ENCODE measurements around the gene INPP5B. TPM values are rescaled to one million over a fixed set of nuclear protein-coding genes. Genes with fewer than 3 reads are reported as not detected.
A peak's percentile ranks its signal among the peaks of the same experiment; 100 is the strongest.

The INPP5B gene
- total RNA-seq: 10 to 100 TPM; 11.6 to 32.3 (median 22.4) TPM
- 10 to 100 TPM; 10.4 to 15.7 (median 11.3) TPM for polyA plus RNA-seq
- long read RNA-seq, donor 1, partial matches to known transcripts: 0 of 1 reads
- long read RNA-seq, donor 1, other reads (novel, unspliced or antisense): 0 of 1 reads
- long read RNA-seq, donor 2: 0 reads
- long read RNA-seq, donor 3, partial matches to known transcripts: 33 of 85 reads
- long read RNA-seq, donor 3, other reads (novel, unspliced or antisense): 51 of 85 reads
- long read RNA-seq, donor 4, partial matches to known transcripts: 0 of 5 reads
- long read RNA-seq, donor 4, other reads (novel, unspliced or antisense): 4 of 5 reads
- long read RNA-seq, donor 5, transcript INPP5B-203 (24 exons, 3,060 nt): major isoform, 5 of 8 reads
- long read RNA-seq, donor 5, partial matches to known transcripts: 1 of 8 reads
- long read RNA-seq, donor 5, other reads (novel, unspliced or antisense): 1 of 8 reads
- long read RNA-seq, donor 6, partial matches to known transcripts: 1 of 5 reads
- long read RNA-seq, donor 6, other reads (novel, unspliced or antisense): 4 of 5 reads
- long read RNA-seq, donor 7, partial matches to known transcripts: 6 of 28 reads
- long read RNA-seq, donor 7, other reads (novel, unspliced or antisense): 22 of 28 reads
- long read RNA-seq, donor 8: 0 reads
- long read RNA-seq, donor 9, partial matches to known transcripts: 0 of 1 reads
- long read RNA-seq, donor 9, other reads (novel, unspliced or antisense): 0 of 1 reads
- long read RNA-seq, donor 10, partial matches to known transcripts: 5 of 5 reads
- long read RNA-seq, donor 10, other reads (novel, unspliced or antisense): 0 of 5 reads

DNA sequence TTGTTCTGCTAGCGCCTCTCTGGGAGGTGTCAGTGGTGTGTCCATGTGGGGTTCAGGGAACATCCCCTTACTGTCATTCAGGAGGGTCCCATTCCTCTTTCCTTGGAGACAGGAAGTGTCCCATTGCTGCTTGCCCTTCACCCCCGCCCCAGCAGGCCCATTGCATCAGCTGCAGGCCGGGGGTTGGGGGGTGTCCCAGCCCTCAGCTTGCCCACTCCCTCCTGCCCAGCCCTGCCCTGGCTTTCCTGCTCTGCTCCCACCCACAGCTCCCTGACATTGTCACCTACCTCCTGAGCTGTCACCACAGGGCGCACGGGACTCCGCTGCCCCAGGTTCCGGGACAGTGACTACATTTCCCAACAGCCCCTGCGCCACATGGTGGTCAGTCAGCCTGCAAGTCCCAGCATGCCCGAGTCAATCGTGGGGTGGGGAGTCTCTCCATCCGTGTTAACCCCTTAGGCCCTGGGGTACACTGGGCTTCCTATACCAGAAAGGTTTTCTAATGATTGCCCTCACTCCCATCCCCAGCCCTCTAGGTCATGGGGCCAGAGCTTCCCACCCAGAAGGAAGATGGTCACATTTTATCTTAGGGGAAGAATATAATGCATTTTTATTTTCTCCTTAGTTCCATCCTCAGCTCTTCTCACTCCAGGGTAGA, at the start of gene INPP5B:
Gene INPP5B, minus strand, starts transcription at position 351 of the 658 bp plus-strand sequence. CDS start 745 bp downstream, outside the sequence.
- 0 to 2% (median 1%) methylated on average over 7 to 11 of the region's 11 CpGs for WGBS, 4 donors

GRCh38 chr1:37995751-37996345, 49.0 kb upstream of the INPP5B start:
- Histone ChIP-seq H3K36me3 (replicated peaks in 1 of 2) (peaks cover 0 to 20% of the 10 kb centered on the region in 2 donors), H3K9me3 (replicated peaks in 1 of 3) (no peaks in the 10 kb centered on the region), H3K4me1 (replicated peaks in 1 of 2) (peaks cover 25 to 30% of the 10 kb centered on the region in 2 donors), H3K27ac (peak overlapping the region in 4 of 5 donors; percentile 66 to 85 (median 80)), H3K27me3 (no peaks in the 10 kb centered on the region), H3K4me3 (peak overlapping the region in 1 of 4 donors; percentile 46)
- peak in 6 of 7 donors; percentile 41 to 85 (median 80) for DNase-seq
- TF ChIP-seq, protein P1, sequence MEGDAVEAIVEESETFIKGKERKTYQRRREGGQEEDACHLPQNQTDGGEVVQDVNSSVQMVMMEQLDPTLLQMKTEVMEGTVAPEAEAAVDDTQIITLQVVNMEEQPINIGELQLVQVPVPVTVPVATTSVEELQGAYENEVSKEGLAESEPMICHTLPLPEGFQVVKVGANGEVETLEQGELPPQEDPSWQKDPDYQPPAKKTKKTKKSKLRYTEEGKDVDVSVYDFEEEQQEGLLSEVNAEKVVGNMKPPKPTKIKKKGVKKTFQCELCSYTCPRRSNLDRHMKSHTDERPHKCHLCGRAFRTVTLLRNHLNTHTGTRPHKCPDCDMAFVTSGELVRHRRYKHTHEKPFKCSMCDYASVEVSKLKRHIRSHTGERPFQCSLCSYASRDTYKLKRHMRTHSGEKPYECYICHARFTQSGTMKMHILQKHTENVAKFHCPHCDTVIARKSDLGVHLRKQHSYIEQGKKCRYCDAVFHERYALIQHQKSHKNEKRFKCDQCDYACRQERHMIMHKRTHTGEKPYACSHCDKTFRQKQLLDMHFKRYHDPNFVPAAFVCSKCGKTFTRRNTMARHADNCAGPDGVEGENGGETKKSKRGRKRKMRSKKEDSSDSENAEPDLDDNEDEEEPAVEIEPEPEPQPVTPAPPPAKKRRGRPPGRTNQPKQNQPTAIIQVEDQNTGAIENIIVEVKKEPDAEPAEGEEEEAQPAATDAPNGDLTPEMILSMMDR (IDR thresholded peaks at IDR 0.05): peak in 1 of 6 experiments; percentile 11
- TF ChIP-seq POLR2A (IDR thresholded peaks at IDR 0.05): peak in 1 of 2 donors; percentile 49
- intact Hi-C loops (cut with DNase I): no loop called here
- whole genome bisulfite sequencing, 4 donors: 2 to 22% (median 13%) methylated on average over 9 to 46 of the region's 46 CpGs

More for the DNA sequence above, at the start of gene INPP5B:
- DNase-seq: peak; percentile 89 to 97 (median 92)
- H3K4me1 ChIP-seq (replicated peaks in 1 of 2): peaks cover 15 to 18% of the 10 kb centered on the region in 2 donors
- peak within 1 kb of the TSS; percentile 38 to 97 (median 72) for H3K4me3 ChIP-seq
- no peaks in the 10 kb centered on the region for H3K9me3 ChIP-seq (replicated peaks in 1 of 3)
- TF ChIP-seq POLR2A (IDR thresholded peaks at IDR 0.05): peak; percentile 33 to 57
- TF ChIP-seq, protein P1 (IDR thresholded peaks at IDR 0.05): peak in 2 of 6 experiments; percentile 23 to 29
- peaks cover 0 to 17% of the 10 kb centered on the region in 2 donors for H3K36me3 ChIP-seq (replicated peaks in 1 of 2)
- H3K27me3 ChIP-seq: no peaks in the 10 kb centered on the region
- peak within 1 kb of the TSS; percentile 23 to 96 (median 81) for H3K27ac ChIP-seq
- intact Hi-C loops (cut with DNase I): no loop called here

DNA sequence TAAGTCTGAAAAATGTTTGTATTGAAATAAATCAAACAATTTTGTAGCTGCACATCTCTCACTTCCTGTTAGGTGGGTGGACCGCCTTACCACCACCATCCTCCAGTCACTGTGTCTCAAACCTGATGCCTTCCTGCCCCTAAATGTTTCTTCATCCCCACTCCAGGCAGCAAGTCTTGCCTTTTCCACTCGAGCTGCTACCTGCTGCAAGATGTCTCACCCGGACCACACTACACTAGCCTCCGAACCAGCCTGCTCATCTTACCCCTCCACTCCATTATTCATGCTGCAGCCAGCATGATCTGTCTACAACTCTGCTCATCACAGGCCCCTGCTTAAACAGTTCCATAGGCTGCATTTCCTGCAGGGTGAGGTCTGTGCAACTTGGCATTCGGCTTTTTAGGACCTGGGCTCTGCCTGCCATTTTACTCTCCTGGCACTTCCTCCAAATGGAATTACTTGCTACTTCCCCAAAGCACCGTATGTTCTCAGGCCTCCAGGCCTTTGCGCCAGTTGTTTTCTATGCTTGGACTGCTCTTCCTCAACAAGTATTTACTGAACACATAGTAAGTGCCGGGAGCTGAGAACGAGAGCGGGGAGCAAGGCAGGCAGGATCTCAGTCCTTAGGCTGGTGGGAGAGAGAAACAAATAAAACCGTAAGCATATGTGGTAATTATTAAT, 48.2 kb upstream of the INPP5B start:
- peak overlapping the region in 1 of 4 donors; percentile 46 for H3K4me3 ChIP-seq
- intact Hi-C loops (cut with DNase I): no loop called here
- 71 to 80% (median 77%) methylated on average over 11 of the region's 11 CpGs for WGBS, 4 donors
- H3K27me3 ChIP-seq: no peaks in the 10 kb centered on the region
- peaks cover 0 to 20% of the 10 kb centered on the region in 2 donors for H3K36me3 ChIP-seq (replicated peaks in 1 of 2)
- no peaks in the 10 kb centered on the region for H3K9me3 ChIP-seq (replicated peaks in 1 of 3)
- peaks cover 21 to 22% of the 10 kb centered on the region in 2 donors for H3K4me1 ChIP-seq (replicated peaks in 1 of 2)
- TF ChIP-seq, protein P1 (IDR thresholded peaks at IDR 0.05): no peak
- no peak for TF ChIP-seq POLR2A (IDR thresholded peaks at IDR 0.05)
- peak overlapping the region in 3 of 5 donors; percentile 29 to 85 (median 85) for H3K27ac ChIP-seq
- no peak for DNase-seq

Measured in adrenal gland (tissue), 19 donors.